AG04449 (cell line): ENCODE results near the gene SKA2.
"Not testable (repeated sequence)": the region's sequence is repeated elsewhere in the genome, so short reads cannot be mapped to it uniquely, and the experiment has no call there.

Source experiments
- CTCF ChIA-PET: fragments of 350-600 bp; formaldehyde crosslinking; extraction: SDS; loops from one replicate; lab custom pipeline; 2021; ENCODE audit warnings: antibody characterized with exemption; lab: Yijun Ruan, JAX
- POLR2A ChIA-PET: fragments of 400-600, 350-600 bp; formaldehyde crosslinking; extraction: SDS; loops from one replicate; lab custom pipeline; 2020; ENCODE audit warnings: antibody characterized with exemption, inconsistent platforms; lab: Yijun Ruan, JAX
- DNase-seq: peaks from one replicate; pipeline ENCODE4 v3.0.0-alpha.2; 2010; ENCODE audit warnings: low read depth, low spot score
- H3K4me3 ChIP-seq: 2 replicates; pipeline ENCODE4 v1.5.1; 2011; ENCODE audit warnings: low read depth, mild to moderate bottlenecking, control low read depth, low read length
- TF ChIP-seq, protein P1 (sequence below): IDR thresholded peaks from one replicate; pipeline ENCODE4 v1.5.1; 2011; ENCODE audit warnings: mild to moderate bottlenecking, moderate library complexity, low read length, control low read depth, inconsistent platforms; ENCODE audit not compliant: insufficient read depth; ENCODE audit errors: missing control alignments

The SKA2 gene

DNA sequence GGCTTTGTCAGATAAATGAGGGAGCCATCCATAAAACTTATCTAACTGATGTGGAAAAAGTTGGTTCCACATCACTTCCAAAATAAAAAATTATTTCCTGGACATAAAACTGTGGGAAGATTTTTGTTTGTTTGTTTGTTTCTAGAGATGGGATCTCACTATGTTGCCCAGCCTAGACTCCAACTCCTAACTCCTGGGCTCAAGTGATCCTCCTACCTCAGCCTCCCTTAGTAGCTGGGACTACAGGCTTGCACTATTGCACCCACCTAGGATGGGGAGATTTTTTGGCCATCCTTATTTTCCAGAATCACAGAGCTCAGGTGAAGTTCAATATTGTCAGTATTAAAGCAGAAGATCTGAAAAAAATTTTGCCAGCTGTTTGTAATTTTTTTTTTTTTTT, 31.0 kb upstream of the SKA2 start:
- ChIA-PET CTCF (interaction anchor here (1.0 to 1.5 kb wide), 2 partner anchors 14 to 20 kb away, joined by 3 to 6 read pairs; no protein-coding TSS in a partner anchor), POLR2A (no interaction called here)
- H3K4me3 ChIP-seq = no peak overlapping the region

DNA sequence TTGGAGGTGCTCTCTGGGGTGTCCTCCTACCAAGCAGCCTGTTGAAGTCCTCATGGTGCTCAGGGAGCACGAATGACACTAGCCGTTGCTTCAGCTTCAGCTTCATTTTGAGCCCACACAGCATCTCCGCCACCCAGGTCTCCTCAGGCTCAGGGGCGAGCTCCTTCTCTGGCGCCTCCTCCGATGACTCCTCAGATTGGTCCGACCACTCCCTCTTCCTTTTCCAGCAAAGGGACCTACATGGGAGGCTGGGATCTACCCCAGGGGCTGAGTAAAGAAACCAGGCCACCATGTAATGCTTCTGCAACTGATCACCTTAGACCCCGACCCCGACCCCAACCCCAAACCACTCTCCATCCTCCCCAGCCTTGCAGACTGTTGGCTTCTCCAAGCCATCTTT, 26.5 kb upstream of the SKA2 start:
- POLR2A ChIA-PET = no interaction called here
- TF ChIP-seq, protein P1, sequence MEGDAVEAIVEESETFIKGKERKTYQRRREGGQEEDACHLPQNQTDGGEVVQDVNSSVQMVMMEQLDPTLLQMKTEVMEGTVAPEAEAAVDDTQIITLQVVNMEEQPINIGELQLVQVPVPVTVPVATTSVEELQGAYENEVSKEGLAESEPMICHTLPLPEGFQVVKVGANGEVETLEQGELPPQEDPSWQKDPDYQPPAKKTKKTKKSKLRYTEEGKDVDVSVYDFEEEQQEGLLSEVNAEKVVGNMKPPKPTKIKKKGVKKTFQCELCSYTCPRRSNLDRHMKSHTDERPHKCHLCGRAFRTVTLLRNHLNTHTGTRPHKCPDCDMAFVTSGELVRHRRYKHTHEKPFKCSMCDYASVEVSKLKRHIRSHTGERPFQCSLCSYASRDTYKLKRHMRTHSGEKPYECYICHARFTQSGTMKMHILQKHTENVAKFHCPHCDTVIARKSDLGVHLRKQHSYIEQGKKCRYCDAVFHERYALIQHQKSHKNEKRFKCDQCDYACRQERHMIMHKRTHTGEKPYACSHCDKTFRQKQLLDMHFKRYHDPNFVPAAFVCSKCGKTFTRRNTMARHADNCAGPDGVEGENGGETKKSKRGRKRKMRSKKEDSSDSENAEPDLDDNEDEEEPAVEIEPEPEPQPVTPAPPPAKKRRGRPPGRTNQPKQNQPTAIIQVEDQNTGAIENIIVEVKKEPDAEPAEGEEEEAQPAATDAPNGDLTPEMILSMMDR = no peak
- CTCF ChIA-PET = no interaction called here
- no peak for DNase-seq
- no peak overlapping the region for H3K4me3 ChIP-seq

More for the DNA sequence above, 31.0 kb upstream of the SKA2 start:
- no peak for DNase-seq
- TF ChIP-seq, protein P1 = no peak

DNA sequence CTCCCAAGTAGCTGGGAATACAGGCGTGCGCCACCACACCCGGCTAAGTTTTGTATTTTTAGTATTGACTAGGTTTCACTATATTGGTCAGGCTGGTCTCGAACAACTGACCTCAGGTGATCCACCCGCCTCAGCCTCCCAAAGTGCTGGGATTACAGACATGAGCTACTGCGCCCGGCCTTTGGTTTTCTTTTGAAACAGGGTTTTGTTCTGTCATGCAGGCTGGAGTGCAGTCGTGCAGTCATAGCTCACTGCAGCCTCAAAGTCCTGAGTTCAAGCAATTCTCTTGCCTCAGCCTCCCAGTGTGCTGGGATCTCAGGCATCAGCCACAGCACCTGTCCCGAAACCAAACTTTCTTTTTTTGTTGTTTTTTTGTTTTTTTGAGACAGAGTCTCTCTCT, 25.6 kb upstream of the SKA2 start:
- no peak for DNase-seq
- ChIA-PET POLR2A (interaction anchor here (0.6 kb wide), 1 partner anchor 803 kb away, joined by 5 read pairs; no protein-coding TSS in a partner anchor), CTCF (no interaction called here)

DNA sequence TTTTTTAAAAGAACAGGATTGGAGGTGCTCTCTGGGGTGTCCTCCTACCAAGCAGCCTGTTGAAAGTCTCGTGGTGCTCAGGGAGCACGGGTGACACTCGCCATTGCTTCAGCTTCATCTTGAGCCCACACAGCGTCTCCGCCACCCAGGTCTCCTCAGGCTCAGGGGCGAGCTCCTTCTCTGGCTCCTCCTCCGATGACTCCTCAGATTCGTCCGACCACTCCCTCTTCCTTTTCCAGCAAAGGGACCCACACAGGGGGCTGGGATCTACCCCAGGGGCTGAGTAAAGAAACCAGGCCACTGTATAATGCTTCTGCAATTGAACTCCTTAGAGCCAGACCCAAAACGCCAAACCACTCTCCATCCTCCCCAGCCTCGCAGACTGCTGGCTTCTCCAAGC, 24.6 kb upstream of the SKA2 start:
- CTCF ChIA-PET, H3K4me3 ChIP-seq, DNase-seq, POLR2A ChIA-PET: not testable (repeated sequence)

More for the DNA sequence above, 25.6 kb upstream of the SKA2 start:
- TF ChIP-seq, protein P1 = no peak
- H3K4me3 ChIP-seq = no peak overlapping the region

DNA sequence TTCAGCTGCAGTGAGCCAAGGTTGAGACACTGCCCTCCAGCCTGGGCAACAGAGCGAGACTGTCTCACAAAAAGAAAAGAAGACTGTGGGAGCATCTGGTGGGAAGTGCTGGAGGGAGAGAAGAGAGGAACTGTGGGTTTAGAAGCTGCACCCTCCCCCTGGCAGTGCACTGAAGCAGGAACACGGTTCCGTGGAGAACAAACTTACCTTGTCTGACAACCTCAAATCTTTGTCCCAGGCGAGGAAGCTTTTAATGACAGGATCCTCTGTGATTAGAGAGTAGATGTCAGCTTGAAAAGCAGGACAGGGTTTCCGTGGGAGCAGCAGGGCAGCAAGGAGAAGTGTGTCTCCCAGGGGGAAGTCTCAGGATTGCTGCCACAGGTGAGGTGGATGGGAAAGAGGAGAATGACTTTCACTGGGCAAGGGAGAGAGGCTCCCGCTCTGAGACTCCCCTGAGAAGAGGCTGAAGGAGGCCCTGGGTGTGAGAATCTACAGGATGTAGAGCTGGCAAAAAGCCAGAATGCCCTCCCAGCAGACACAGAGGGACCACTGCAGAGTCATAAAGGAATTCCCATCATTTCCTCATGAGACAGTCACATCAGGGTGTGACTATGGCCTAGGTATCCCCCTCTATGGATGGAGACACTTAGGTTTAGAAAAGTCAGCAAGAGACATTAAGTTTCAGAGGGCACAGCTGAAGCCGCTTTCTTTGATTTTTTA, 23.4 kb upstream of the SKA2 start:
- DNase-seq = no peak
- ChIA-PET CTCF (interaction anchor here (0.6 to 0.8 kb wide), 2 partner anchors 11 to 15 kb away, joined by 3 read pairs; no protein-coding TSS in a partner anchor), POLR2A (no interaction called here)

DNA sequence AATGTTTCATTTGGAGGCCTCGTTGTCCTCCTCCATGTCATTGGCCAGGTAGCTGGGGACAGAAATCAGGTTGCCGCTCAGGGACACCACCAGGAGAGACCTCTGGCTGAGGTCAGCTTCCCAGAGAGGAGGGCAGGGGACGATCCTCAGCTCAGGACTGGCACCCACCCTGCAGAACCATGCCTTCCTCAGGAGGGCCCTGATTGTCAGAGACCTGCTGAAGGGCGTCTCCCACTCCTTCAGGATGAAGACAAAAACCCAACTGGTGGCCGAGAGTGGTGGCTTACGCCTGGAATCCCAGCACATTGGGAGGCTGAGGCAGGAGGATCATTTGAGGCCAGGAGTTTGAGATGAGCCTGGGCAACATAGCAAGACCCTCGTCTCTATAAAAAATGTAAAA, 20.1 kb upstream of the SKA2 start:
- TF ChIP-seq, protein P1 = no peak
- no peak for DNase-seq
- POLR2A ChIA-PET = no interaction called here
- no peak overlapping the region for H3K4me3 ChIP-seq
- CTCF ChIA-PET = interaction anchor here (1.8 kb wide), 1 partner anchor 9 kb away, joined by 10 read pairs; no protein-coding TSS in a partner anchor

More for the DNA sequence above, 23.4 kb upstream of the SKA2 start:
- TF ChIP-seq, protein P1 = no peak
- H3K4me3 ChIP-seq = no peak overlapping the region
